ENCODE results near the gene UBE3B. TPM values are rescaled to one million over a fixed set of nuclear protein-coding genes. Genes with fewer than 3 reads are reported as not detected.

Gene UBE3B
- polyA plus RNA-seq, 3 donors: 14.4 to 25.9 (median 18.2) TPM

GRCh38 chr12:109482894-109483293, 5.5 kb downstream of the UBE3B start:
- no peak overlapping the region for H3K4me2 ChIP-seq (replicated peaks; ENCODE audit: extremely low read depth, low read length, poor library complexity, severe bottlenecking)
- H3K9me3 ChIP-seq (replicated peaks in 1 of 2; ENCODE audit: control insufficient read depth in 1 of 2, insufficient read depth in 1 of 2, low read length in 2 of 2): no peaks in the 10 kb centered on the region
- no peak for TF ChIP-seq CTCF (IDR thresholded peaks at IDR 0.05)
- no peaks in the 10 kb centered on the region for H3K27me3 ChIP-seq (ENCODE audit: control insufficient read depth in 2 of 2, insufficient read depth in 2 of 2, low read length in 2 of 2)
- no peak overlapping the region for H3K4me3 ChIP-seq (replicated peaks in 1 of 3; ENCODE audit: low read depth in 2 of 3, low read length in 3 of 3)
- peaks cover 9% of the 10 kb centered on the region for H3K4me1 Mint-ChIP-seq
- H3K9me3 Mint-ChIP-seq: no peaks in the 10 kb centered on the region
- no peak overlapping the region for H3K4me3 Mint-ChIP-seq
- no peaks in the 10 kb centered on the region for H4K20me1 ChIP-seq (ENCODE audit: insufficient read depth, low read length)
- H3K27ac Mint-ChIP-seq: no peak overlapping the region
- peaks cover 20% of the 10 kb centered on the region for H3K79me2 ChIP-seq (ENCODE audit: insufficient read depth, low read length)
- no peak overlapping the region for H3K27ac ChIP-seq (ENCODE audit: low read depth in 1 of 2, low read length in 2 of 2)
- peaks cover 0 to 2% (median 0%) of the 10 kb centered on the region in 3 donors for H3K27me3 Mint-ChIP-seq (ENCODE audit: low read depth in 3 of 3)
- WGBS (ENCODE audit: insufficient coverage): 100% methylated on average over 1 of the region's 2 CpGs
- intact Hi-C loops (cut with micrococcal nuclease): loop anchor here in 1 of 2 donors (10.0 kb wide), 1 partner anchor 92 kb away; the partner anchor contains the start of genes MMAB and MVK
- no peak overlapping the region for H2AFZ ChIP-seq (ENCODE audit: insufficient read depth, low read depth, low read length, poor library complexity, severe bottlenecking)
- peaks cover 9 to 11% of the 10 kb centered on the region in 2 donors for H3K4me1 ChIP-seq (ENCODE audit: control insufficient read depth in 1 of 2, insufficient read depth in 2 of 2, low read length in 2 of 2)
- H3K36me3 Mint-ChIP-seq: peaks cover 45 to 50% of the 10 kb centered on the region in 2 donors
- no peak overlapping the region for H3K9ac ChIP-seq (ENCODE audit: insufficient read depth, low read length, poor library complexity, severe bottlenecking)
- peaks cover 46 to 54% of the 10 kb centered on the region in 2 donors for H3K36me3 ChIP-seq (replicated peaks in 1 of 2; ENCODE audit: control insufficient read depth in 1 of 2, insufficient read depth in 2 of 2, low read length in 2 of 2)
- no peak for DNase-seq

- H3K4me1 Mint-ChIP-seq: peaks cover 5% of the 10 kb centered on the region
- Histone ChIP-seq H3K27ac (ENCODE audit: low read depth in 1 of 2, low read length in 2 of 2) (no peak overlapping the region), H3K9ac (ENCODE audit: insufficient read depth, low read length, poor library complexity, severe bottlenecking) (no peak overlapping the region), H3K9me3 (replicated peaks in 1 of 2; ENCODE audit: control insufficient read depth in 1 of 2, insufficient read depth in 1 of 2, low read length in 2 of 2) (no peaks in the 10 kb centered on the region), H3K27me3 (ENCODE audit: control insufficient read depth in 2 of 2, insufficient read depth in 2 of 2, low read length in 2 of 2) (no peaks in the 10 kb centered on the region), H3K4me1 (ENCODE audit: control insufficient read depth in 1 of 2, insufficient read depth in 2 of 2, low read length in 2 of 2) (peaks cover 4 to 7% of the 10 kb centered on the region in 2 donors), H3K4me2 (replicated peaks; ENCODE audit: extremely low read depth, low read length, poor library complexity, severe bottlenecking) (no peak overlapping the region), H3K4me3 (replicated peaks in 1 of 3; ENCODE audit: low read depth in 2 of 3, low read length in 3 of 3) (no peak overlapping the region), H3K36me3 (replicated peaks in 1 of 2; ENCODE audit: control insufficient read depth in 1 of 2, insufficient read depth in 2 of 2, low read length in 2 of 2) (peaks cover 51 to 59% of the 10 kb centered on the region in 2 donors), H3K79me2 (ENCODE audit: insufficient read depth, low read length) (peaks cover 16% of the 10 kb centered on the region), H2AFZ (ENCODE audit: insufficient read depth, low read depth, low read length, poor library complexity, severe bottlenecking) (no peak overlapping the region), H4K20me1 (ENCODE audit: insufficient read depth, low read length) (no peaks in the 10 kb centered on the region)
- TF ChIP-seq CTCF (IDR thresholded peaks at IDR 0.05): no peak
- no peaks in the 10 kb centered on the region for H3K9me3 Mint-ChIP-seq
- H3K27ac Mint-ChIP-seq: no peak overlapping the region
- H3K4me3 Mint-ChIP-seq: no peak overlapping the region
- WGBS (ENCODE audit: insufficient coverage): 96% methylated on average over 7 of the region's 11 CpGs
- H3K36me3 Mint-ChIP-seq: peaks cover 49 to 54% of the 10 kb centered on the region in 2 donors
- DNase-seq: no peak
- intact Hi-C loops (cut with micrococcal nuclease): loop anchor here in 1 of 2 donors (10.0 kb wide), 1 partner anchor 91 kb away; the partner anchor contains the start of genes MMAB and MVK
- peaks cover 0 to 2% (median 0%) of the 10 kb centered on the region in 3 donors for H3K27me3 Mint-ChIP-seq (ENCODE audit: low read depth in 3 of 3)
Observed at GRCh38 chr12:109483346-109483745, 5.9 kb downstream of the UBE3B start.

Measured in CD14-positive monocyte (primary cell).